CD4-positive, CD25-positive, alpha-beta regulatory T cell (primary cell): Measurements from ENCODE around the gene NEAT1. TPM values are rescaled to one million over a fixed set of nuclear protein-coding genes. Genes with fewer than 3 reads are reported as not detected.
A peak's percentile ranks its signal among the peaks of the same experiment; 100 is the strongest.
"Not testable (repeated sequence)": the region's sequence is repeated elsewhere in the genome, so short reads cannot be mapped to it uniquely, and the experiment has no call there.

Experiments used
- ATAC-seq, 2 donors: fragments of 150-1000 bp; cut with Tn5 transposase; one replicate each; pipeline ENCODE4 v1.10.0; 2021; ENCODE audit warnings: low read depth in 2 of 2, moderate number of reproducible peaks in 2 of 2, moderate library complexity in 1 of 2
- DNase-seq, 3 donors: peaks; one replicate each; pipeline versions ENCODE4 v3.0.0 to v3.0.0-alpha.2; 2012 to 2022; ENCODE audit warnings: mixed read lengths in 1 of 3
- H3K27ac ChIP-seq: one replicate; pipeline ENCODE4 v1.7.0; 2013; ENCODE audit warnings: mild to moderate bottlenecking, low read length; ENCODE audit not compliant: insufficient read depth, poor library complexity, severe bottlenecking
- H3K27me3 ChIP-seq: one replicate; pipeline ENCODE4 v1.7.0; 2013; ENCODE audit warnings: low read length; ENCODE audit not compliant: control insufficient read depth, insufficient read depth
- H3K36me3 ChIP-seq: one replicate; pipeline ENCODE4 v1.7.0; 2013; ENCODE audit warnings: mild to moderate bottlenecking, low read length, moderate library complexity; ENCODE audit not compliant: control insufficient read depth, insufficient read depth
- H3K4me1 ChIP-seq: 2 replicates; pipeline ENCODE4 v1.7.0; 2013; ENCODE audit warnings: mild to moderate bottlenecking, low read length; ENCODE audit not compliant: insufficient read depth, control insufficient read depth, poor library complexity, severe bottlenecking
- H3K4me3 ChIP-seq: one replicate; pipeline ENCODE4 v1.7.0; 2013; ENCODE audit warnings: low read depth, mild to moderate bottlenecking, low read length, moderate library complexity
- H3K9me3 ChIP-seq, 2 experiments: 1 replicate in 1 of 2; 2 replicates in 1 of 2; pipeline ENCODE4 v1.7.0; 2013; ENCODE audit warnings: low read length in 2 of 2, mild to moderate bottlenecking in 1 of 2, moderate library complexity in 1 of 2; ENCODE audit not compliant: control insufficient read depth in 2 of 2
- H3K27ac Mint-ChIP-seq, 3 donors: one replicate each; pipeline ENCODE4 v1.8.0; 2020 to 2022; ENCODE audit warnings: mild to moderate bottlenecking in 3 of 3, mixed read lengths in 3 of 3, moderate library complexity in 2 of 3
- H3K27me3 Mint-ChIP-seq: one replicate; pipeline ENCODE4 v1.8.0; 2022; ENCODE audit warnings: mild to moderate bottlenecking, mixed read lengths
- H3K36me3 Mint-ChIP-seq: one replicate; pipeline ENCODE4 v1.8.0; 2020; ENCODE audit warnings: mixed read lengths
- H3K4me1 Mint-ChIP-seq, 4 donors: one replicate each; pipeline ENCODE4 v1.8.0; 2020 to 2022; ENCODE audit warnings: mixed read lengths in 4 of 4, mild to moderate bottlenecking in 1 of 4
- H3K4me3 Mint-ChIP-seq, 4 donors: one replicate each; pipeline ENCODE4 v1.8.0; 2020 to 2022; ENCODE audit warnings: mild to moderate bottlenecking in 4 of 4, mixed read lengths in 4 of 4, moderate library complexity in 3 of 4
- H3K9me3 Mint-ChIP-seq, 7 donors: one replicate each; pipeline ENCODE4 v1.8.0; 2020 to 2022; ENCODE audit warnings: mixed read lengths in 7 of 7, mild to moderate bottlenecking in 3 of 7, moderate library complexity in 2 of 7
- polyA plus RNA-seq, 4 donors: library from polyadenylated mRNA; unstranded; fragments of 300-500 nt; fragmentation: Illumina TruSeq; gene quantifications; one replicate each; pipeline ENCODE4 v1.2.3, GENCODE V29; 2021
- total RNA-seq: library from RNA; stranded (reverse); gene quantifications from one replicate; pipeline ENCODE4 v1.2.3, GENCODE V29; 2022

Gene NEAT1
- total and polyA plus RNA-seq, 5 donors from 2014 or later = 1.4 to 890 (median 2.1) TPM

DNA sequence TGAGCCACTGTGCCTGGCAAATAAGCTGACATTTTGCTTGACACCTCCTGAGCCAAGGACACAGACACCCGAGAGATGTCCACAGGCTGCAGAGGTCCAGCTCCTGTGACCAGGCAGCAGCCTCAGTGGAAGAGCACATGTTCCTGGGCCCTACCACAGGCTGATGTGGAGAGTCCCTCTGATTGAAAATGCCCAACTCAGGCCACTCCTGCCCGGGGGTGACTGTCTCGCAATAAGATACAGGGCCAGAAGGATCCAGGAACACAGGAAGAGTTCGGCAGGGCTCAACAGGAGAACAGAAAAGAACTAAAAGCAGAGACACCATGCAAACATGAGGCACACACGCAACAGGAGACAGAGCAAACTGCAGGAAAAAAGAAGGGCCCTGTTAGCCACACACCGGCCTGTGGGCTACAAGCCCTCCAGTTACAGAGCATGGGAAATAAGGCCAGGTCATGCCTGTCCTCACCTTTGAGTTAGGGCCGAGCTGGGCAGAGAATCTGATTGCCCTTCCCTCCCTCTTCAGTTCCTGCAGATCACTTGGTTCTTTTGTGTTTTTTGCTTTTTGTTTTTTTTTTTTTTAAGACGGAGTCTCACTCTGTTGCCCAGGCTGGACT is 47.9 kb downstream of the NEAT1 start:
- Mint-ChIP-seq H3K36me3 (no peaks in the 10 kb centered on the region), H3K9me3 (no peaks in the 10 kb centered on the region), H3K27ac (peak overlapping the region; percentile 76 to 100 (median 100)), H3K27me3 (no peaks in the 10 kb centered on the region), H3K4me3 (peak overlapping the region in 2 of 4 donors; percentile 47 to 69), H3K4me1 (peaks cover 6 to 27% (median 9%) of the 10 kb centered on the region in 4 donors)
- Histone ChIP-seq H3K9me3 (no peaks in the 10 kb centered on the region), H3K4me1 (peaks cover 16% of the 10 kb centered on the region), H3K27me3 (no peaks in the 10 kb centered on the region), H3K4me3 (no peak overlapping the region), H3K36me3 (no peaks in the 10 kb centered on the region), H3K27ac (peak overlapping the region; percentile 90)
- DNase-seq (no peak), ATAC-seq (no peak)

DNA sequence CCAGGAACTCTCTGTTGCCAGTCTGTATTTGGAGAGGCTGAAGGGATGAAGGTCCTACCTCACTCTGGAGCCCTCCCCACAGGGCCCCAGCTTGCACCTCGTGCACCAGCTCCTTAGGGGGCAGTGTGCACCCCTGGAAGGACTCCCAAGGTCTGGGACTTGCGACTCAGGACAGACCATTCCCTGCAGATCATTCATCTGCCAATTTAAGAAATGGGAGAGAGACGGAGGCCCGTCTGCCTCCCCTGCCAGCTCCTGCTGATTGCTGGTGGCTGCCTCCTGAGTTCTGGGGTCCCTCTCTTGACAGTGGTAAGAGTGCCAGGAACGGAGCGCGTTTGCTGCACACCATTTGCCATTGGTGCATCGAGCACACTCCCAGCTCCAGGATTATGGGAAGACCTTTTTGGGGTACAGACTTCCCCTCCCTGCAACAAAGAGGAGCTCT is 48.9 kb downstream of the NEAT1 start:
- Mint-ChIP-seq H3K4me3 (peak overlapping the region in 3 of 4 donors; percentile 47 to 90 (median 83)), H3K4me1 (peaks cover 9 to 30% (median 11%) of the 10 kb centered on the region in 4 donors), H3K27ac (peak overlapping the region; percentile 100), H3K9me3 (no peaks in the 10 kb centered on the region), H3K36me3 (no peaks in the 10 kb centered on the region), H3K27me3 (no peaks in the 10 kb centered on the region)
- H3K27ac ChIP-seq = peak overlapping the region; percentile 90
- no peaks in the 10 kb centered on the region for H3K27me3 ChIP-seq
- ATAC-seq = no peak
- H3K36me3 ChIP-seq = no peaks in the 10 kb centered on the region
- DNase-seq = no peak
- peak overlapping the region; percentile 49 for H3K4me3 ChIP-seq
- H3K9me3 ChIP-seq = no peaks in the 10 kb centered on the region
- H3K4me1 ChIP-seq = peaks cover 19% of the 10 kb centered on the region

DNA sequence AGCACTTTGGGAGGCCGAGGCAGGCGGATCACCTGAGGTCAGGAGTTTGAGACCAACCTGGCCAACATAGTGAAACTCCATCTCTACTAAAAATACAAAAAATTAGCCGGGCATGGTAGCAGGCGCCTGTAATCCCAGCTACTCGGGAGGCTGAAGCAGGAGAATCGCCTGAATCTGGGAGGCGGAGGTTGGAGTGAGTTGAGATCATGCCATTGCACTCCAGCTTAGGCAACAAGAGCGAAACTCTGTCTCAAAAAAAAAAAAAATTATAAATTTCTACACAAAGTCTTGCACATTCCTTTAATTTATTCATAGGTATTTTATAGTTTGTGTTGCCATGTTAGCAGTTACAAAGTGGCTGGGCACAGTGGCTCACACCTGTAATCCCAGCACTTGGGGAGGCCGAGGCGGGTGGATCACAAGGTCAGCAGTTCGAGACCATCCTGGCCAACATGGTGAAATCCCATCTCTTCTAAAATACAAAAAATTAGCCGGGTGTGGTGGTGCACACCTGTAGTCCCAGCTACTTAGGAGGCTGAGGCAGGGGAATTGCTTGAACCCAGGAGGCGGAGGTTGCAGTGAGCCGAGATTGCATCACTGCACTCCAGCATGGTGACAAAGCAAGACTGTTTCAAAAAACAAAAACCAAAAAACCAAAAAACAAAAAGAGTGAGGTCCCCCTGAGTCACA is 50.1 kb downstream of the NEAT1 start:
- not testable (repeated sequence) for H3K27me3 Mint-ChIP-seq, ATAC-seq, H3K36me3 ChIP-seq, H3K9me3 Mint-ChIP-seq, H3K9me3 ChIP-seq, DNase-seq, H3K36me3 Mint-ChIP-seq, H3K27me3 ChIP-seq
- Mint-ChIP-seq H3K4me3 (peak overlapping the region; percentile 4 to 90 (median 65)), H3K27ac (peak overlapping the region; percentile 100), H3K4me1 (peaks cover 10 to 36% (median 14%) of the 10 kb centered on the region in 4 donors)
- Histone ChIP-seq H3K4me3 (peak overlapping the region; percentile 49), H3K4me1 (peaks cover 30% of the 10 kb centered on the region), H3K27ac (peak overlapping the region; percentile 90)

DNA sequence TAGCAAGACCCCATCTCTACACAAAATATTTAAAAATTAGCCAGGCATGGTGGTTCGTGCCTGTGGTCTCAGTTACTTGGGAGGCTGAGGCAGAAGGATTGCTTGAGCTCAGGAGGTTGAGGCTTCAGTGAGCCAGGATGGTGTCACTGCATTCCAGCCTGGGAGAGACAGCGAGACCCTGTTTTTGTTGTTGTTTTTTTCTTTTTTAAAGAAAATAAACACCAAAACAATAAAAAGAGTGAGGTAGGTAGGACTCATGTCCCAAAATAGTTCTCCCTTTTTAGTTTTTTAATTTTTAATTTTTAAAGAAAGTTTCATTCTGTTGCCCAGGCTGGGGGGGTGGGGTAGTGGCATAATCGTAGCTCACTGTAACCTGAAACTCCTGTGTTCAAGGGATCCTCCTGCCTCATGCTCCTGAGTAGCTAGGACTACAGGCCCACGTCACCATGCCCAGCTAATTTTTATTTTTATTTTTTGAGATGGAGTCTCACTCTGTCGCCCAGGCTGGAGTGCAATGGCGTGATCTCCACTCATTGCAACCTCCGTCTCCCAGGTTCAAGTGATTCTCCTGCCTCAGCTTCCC is 50.8 kb downstream of the NEAT1 start:
- Mint-ChIP-seq H3K27me3 (no peaks in the 10 kb centered on the region), H3K36me3 (no peaks in the 10 kb centered on the region), H3K4me1 (peaks cover 10 to 39% (median 15%) of the 10 kb centered on the region in 4 donors), H3K27ac (peak overlapping the region in 2 of 3 donors; percentile 100), H3K4me3 (peak overlapping the region in 2 of 4 donors; percentile 57 to 90), H3K9me3 (peaks cover 0 to 2% (median 0%) of the 10 kb centered on the region in 7 donors)
- Histone ChIP-seq H3K36me3 (no peaks in the 10 kb centered on the region), H3K4me1 (peaks cover 36% of the 10 kb centered on the region), H3K9me3 (no peaks in the 10 kb centered on the region), H3K27me3 (no peaks in the 10 kb centered on the region), H3K27ac (peak overlapping the region; percentile 90), H3K4me3 (no peak overlapping the region)
- ATAC-seq (no peak), DNase-seq (no peak)

DNA sequence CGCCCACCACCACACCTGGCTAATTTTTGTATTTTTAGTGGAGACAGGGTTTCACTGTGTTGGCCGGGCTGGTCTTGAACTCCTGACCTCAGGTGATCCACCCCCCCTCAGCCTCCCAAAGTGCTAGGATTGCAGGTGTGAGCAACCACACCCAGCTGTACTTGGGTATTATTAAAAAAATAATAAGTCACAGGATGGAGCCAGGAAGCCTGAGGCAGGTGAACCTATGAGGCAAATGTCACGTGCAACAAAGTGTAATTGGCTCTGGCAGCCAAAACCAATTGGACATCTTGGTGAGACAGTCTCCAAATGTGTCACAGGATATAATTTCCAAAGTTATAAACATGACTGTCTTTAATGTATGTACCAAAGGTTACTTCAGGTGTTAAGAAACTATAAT is 52.3 kb downstream of the NEAT1 start:
- peak overlapping the region; percentile 36 to 93 (median 72) for H3K4me3 Mint-ChIP-seq

DNA sequence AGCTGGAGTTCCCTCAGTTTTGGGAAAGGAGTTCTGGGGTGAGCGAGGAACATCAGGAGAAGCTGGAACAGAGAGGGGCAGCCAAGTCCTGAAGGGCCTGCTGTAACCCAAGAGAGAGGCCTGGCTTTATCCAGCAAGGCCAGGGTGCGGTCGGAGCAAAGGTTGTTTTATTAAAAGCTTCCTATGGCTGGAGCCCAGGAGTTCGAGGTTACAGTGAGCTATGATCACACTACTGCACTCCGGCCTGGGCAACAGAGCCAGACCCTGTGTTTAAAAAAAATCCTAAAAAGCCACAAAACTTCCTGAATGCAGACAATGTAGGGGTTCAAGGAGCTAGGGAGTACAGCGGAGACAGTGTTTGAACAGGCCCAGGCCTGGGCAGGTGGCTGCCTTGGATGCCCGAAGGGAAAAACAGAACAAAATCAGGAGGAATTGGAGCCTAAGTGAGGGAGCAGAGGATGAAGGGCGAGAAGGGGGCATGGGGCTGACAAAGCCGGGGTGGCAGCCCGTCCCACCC is 54.1 kb downstream of the NEAT1 start:
- H3K27ac ChIP-seq = peak overlapping the region; percentile 96
- H3K9me3 ChIP-seq = no peaks in the 10 kb centered on the region
- peak in 1 of 2 donors; percentile 10 for ATAC-seq
- Mint-ChIP-seq H3K27me3 (no peaks in the 10 kb centered on the region), H3K4me1 (peaks cover 10 to 29% (median 18%) of the 10 kb centered on the region in 4 donors), H3K27ac (peak overlapping the region; percentile 97 to 100 (median 98)), H3K4me3 (peak overlapping the region; percentile 92 to 100 (median 97)), H3K36me3 (no peaks in the 10 kb centered on the region), H3K9me3 (peaks cover 0 to 2% (median 0%) of the 10 kb centered on the region in 7 donors)
- H3K27me3 ChIP-seq = no peaks in the 10 kb centered on the region
- H3K36me3 ChIP-seq = no peaks in the 10 kb centered on the region
- DNase-seq = no peak
- H3K4me3 ChIP-seq = peak overlapping the region; percentile 75
- peaks cover 33% of the 10 kb centered on the region for H3K4me1 ChIP-seq

More for the DNA sequence above, 52.3 kb downstream of the NEAT1 start:
- DNase-seq (no peak), ATAC-seq (no peak)
- H3K27ac ChIP-seq = peak overlapping the region; percentile 5
- H3K9me3 ChIP-seq = no peaks in the 10 kb centered on the region
- Mint-ChIP-seq H3K27ac (peak overlapping the region; percentile 26 to 65 (median 62)), H3K4me1 (peaks cover 10 to 37% (median 16%) of the 10 kb centered on the region in 4 donors), H3K27me3 (no peaks in the 10 kb centered on the region), H3K36me3 (no peaks in the 10 kb centered on the region), H3K9me3 (peaks cover 0 to 2% (median 0%) of the 10 kb centered on the region in 7 donors)
- H3K36me3 ChIP-seq = no peaks in the 10 kb centered on the region
- H3K27me3 ChIP-seq = no peaks in the 10 kb centered on the region
- peaks cover 38% of the 10 kb centered on the region for H3K4me1 ChIP-seq
- no peak overlapping the region for H3K4me3 ChIP-seq

DNA sequence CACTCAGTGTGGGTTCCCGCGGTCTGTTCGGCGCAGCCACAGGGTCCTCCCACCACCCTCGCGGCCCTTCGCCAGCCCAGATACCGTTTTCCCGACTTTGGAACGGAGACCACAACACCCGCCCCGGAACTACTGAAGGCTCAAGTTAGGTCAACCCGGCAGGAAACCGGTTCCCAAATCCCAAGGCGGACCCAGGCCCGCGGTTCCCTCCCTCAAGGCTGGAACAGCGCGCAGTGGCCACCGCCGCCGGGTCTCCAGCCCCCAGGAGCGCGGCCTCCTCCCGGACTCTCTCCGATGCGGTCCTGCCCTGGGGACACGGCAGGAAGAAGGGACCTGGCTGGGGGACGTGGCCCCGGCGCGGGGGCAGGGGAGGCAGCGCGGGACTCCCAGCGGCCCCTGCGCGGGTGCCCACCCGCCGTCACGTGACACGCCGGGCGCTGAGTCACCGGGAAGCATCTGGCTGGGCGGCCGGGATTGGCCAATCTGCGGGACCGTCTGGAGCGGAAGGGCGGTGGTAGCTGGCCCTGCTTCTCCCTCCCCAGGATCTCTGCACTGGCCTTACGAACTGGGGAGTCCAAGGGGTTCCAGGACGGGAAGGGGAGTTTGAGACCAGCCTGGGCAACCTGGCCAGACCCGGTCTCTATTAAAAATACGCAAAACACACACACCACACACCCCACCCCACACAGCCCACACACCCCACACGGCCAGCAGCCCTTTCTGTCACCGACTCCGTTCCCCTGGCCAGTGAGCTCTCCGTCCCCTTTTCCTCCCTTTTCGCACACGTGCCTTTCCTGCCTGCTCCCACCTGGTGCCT is 54.8 kb downstream of the NEAT1 start:
- Histone ChIP-seq H3K4me3 (peak overlapping the region; percentile 76), H3K9me3 (no peaks in the 10 kb centered on the region), H3K27me3 (no peaks in the 10 kb centered on the region), H3K27ac (peak overlapping the region; percentile 96), H3K4me1 (peaks cover 26% of the 10 kb centered on the region), H3K36me3 (no peaks in the 10 kb centered on the region)
- peak overlapping the region; percentile 92 to 100 (median 97) for H3K4me3 Mint-ChIP-seq
- H3K27ac Mint-ChIP-seq = peak overlapping the region; percentile 97 to 100 (median 100)
- H3K36me3 Mint-ChIP-seq = no peaks in the 10 kb centered on the region
- H3K27me3 Mint-ChIP-seq = no peaks in the 10 kb centered on the region
- DNase-seq = peak; percentile 77 to 93 (median 85)
- H3K9me3 Mint-ChIP-seq = peaks cover 0 to 2% (median 0%) of the 10 kb centered on the region in 7 donors
- ATAC-seq = peak; percentile 82 to 87
- peaks cover 5 to 22% (median 13%) of the 10 kb centered on the region in 4 donors for H3K4me1 Mint-ChIP-seq
